Mesothelial cell of epicardium (in vitro differentiated cells): Measurements from ENCODE around the gene IGSF11. TPM values are rescaled to one million over a fixed set of nuclear protein-coding genes. Genes with fewer than 3 reads are reported as not detected.

ENCODE experiments used
- DNase-seq, 2 experiments: peaks; one replicate each; pipeline ENCODE4 v3.0.0; 2021; ENCODE audit warnings: low spot score in 2 of 2; ENCODE audit not compliant: unreplicated experiment in 2 of 2
- H3K27ac Mint-ChIP-seq: 2 replicates; pipeline ENCODE4 v1.8.0; 2021; ENCODE audit warnings: mixed read lengths
- H3K27me3 Mint-ChIP-seq: 2 replicates; pipeline ENCODE4 v1.8.0; 2021; ENCODE audit warnings: low read depth, mixed read lengths
- H3K36me3 Mint-ChIP-seq: 2 replicates; pipeline ENCODE4 v1.8.0; 2021; ENCODE audit warnings: mixed read lengths
- H3K4me1 Mint-ChIP-seq: 2 replicates; pipeline ENCODE4 v1.8.0; 2021; ENCODE audit warnings: mixed read lengths
- H3K4me3 Mint-ChIP-seq: 2 replicates; pipeline ENCODE4 v1.8.0; 2021; ENCODE audit warnings: mild to moderate bottlenecking, moderate library complexity, mixed read lengths
- H3K9me3 Mint-ChIP-seq: 2 replicates; pipeline ENCODE4 v1.8.0; 2021; ENCODE audit warnings: mixed read lengths
- CTCF ChIP-seq: fragments of 200-600 bp; sonication (generic); IDR thresholded peaks from one replicate; pipeline ENCODE4 v1.5.0; 2021; ENCODE audit warnings: antibody characterized with exemption; ENCODE audit not compliant: unreplicated experiment
- total RNA-seq: library from RNA; stranded (reverse); gene quantifications from 3 replicates; pipeline ENCODE4 v1.2.1, GENCODE V29; 2021

IGSF11 gene
- total RNA-seq, 1 donor from 2014 or later, result 2.0 TPM

- peaks cover 41% of the 10 kb centered on the region for H3K4me1 Mint-ChIP-seq
- no peak for TF ChIP-seq CTCF
- H3K27me3 Mint-ChIP-seq, result no peaks in the 10 kb centered on the region
- no peak overlapping the region for H3K4me3 Mint-ChIP-seq
- no peak for DNase-seq
- peak overlapping the region; percentile 64 for H3K27ac Mint-ChIP-seq
- H3K36me3 Mint-ChIP-seq, result no peaks in the 10 kb centered on the region
- peaks cover 3% of the 10 kb centered on the region for H3K9me3 Mint-ChIP-seq
Observed at GRCh38 chr3:118946449-118946848, 88.2 kb downstream of the IGSF11 start.

GRCh38 chr3:118945834-118946233 lies 88.8 kb downstream of the IGSF11 start:
- peaks cover 41% of the 10 kb centered on the region for H3K4me1 Mint-ChIP-seq
- no peaks in the 10 kb centered on the region for H3K36me3 Mint-ChIP-seq
- peaks cover 3% of the 10 kb centered on the region for H3K9me3 Mint-ChIP-seq
- DNase-seq, result no peak
- peak overlapping the region; percentile 31 for H3K27ac Mint-ChIP-seq
- H3K4me3 Mint-ChIP-seq, result no peak overlapping the region
- no peak for TF ChIP-seq CTCF
- H3K27me3 Mint-ChIP-seq, result no peaks in the 10 kb centered on the region

GRCh38 chr3:118943597-118943996 lies 91.0 kb downstream of the IGSF11 start:
- no peak for DNase-seq
- peak overlapping the region; percentile 40 for H3K27ac Mint-ChIP-seq
- no peaks in the 10 kb centered on the region for H3K27me3 Mint-ChIP-seq
- H3K4me1 Mint-ChIP-seq, result peaks cover 39% of the 10 kb centered on the region
- peaks cover 13% of the 10 kb centered on the region for H3K9me3 Mint-ChIP-seq
- H3K4me3 Mint-ChIP-seq, result no peak overlapping the region
- H3K36me3 Mint-ChIP-seq, result no peaks in the 10 kb centered on the region
- no peak for TF ChIP-seq CTCF

GRCh38 chr3:118942671-118943070 lies 92.0 kb downstream of the IGSF11 start:
- no peak for TF ChIP-seq CTCF
- peaks cover 32% of the 10 kb centered on the region for H3K4me1 Mint-ChIP-seq
- no peak for DNase-seq
- H3K9me3 Mint-ChIP-seq, result peaks cover 12% of the 10 kb centered on the region
- no peaks in the 10 kb centered on the region for H3K36me3 Mint-ChIP-seq
- no peak overlapping the region for H3K4me3 Mint-ChIP-seq
- peak overlapping the region; percentile 74 for H3K27ac Mint-ChIP-seq
- no peaks in the 10 kb centered on the region for H3K27me3 Mint-ChIP-seq

- Mint-ChIP-seq H3K27me3 (no peaks in the 10 kb centered on the region), H3K9me3 (peaks cover 12% of the 10 kb centered on the region), H3K36me3 (no peaks in the 10 kb centered on the region), H3K4me3 (no peak overlapping the region), H3K4me1 (peaks cover 32% of the 10 kb centered on the region), H3K27ac (peak overlapping the region; percentile 18)
- no peak for DNase-seq
- TF ChIP-seq CTCF, result no peak
Observed at GRCh38 chr3:118942195-118942594, 92.5 kb downstream of the IGSF11 start.

- Mint-ChIP-seq H3K9me3 (peaks cover 12% of the 10 kb centered on the region), H3K27me3 (no peaks in the 10 kb centered on the region), H3K27ac (no peak overlapping the region), H3K36me3 (no peaks in the 10 kb centered on the region), H3K4me1 (peaks cover 25% of the 10 kb centered on the region), H3K4me3 (no peak overlapping the region)
- TF ChIP-seq CTCF, result no peak
- DNase-seq, result no peak
Observed at GRCh38 chr3:118941236-118941635, 93.4 kb downstream of the IGSF11 start.
